Head of caudate nucleus (tissue), 42 donors: ENCODE data around the gene GCNT1.
"Not testable (repeated sequence)": the region's sequence is repeated elsewhere in the genome, so short reads cannot be mapped to it uniquely, and the experiment has no call there.

ENCODE experiments used
- DNase-seq, 42 donors: peaks; one replicate each; pipeline versions ENCODE4 v3.0.0 to v3.0.0-alpha.2; 2020 to 2021; ENCODE audit warnings: mixed read lengths in 7 of 42
- intact Hi-C: fragments of 100-400 bp; cut with DNase I; formaldehyde crosslinking; loops from one replicate; pipeline ENCODE4 v1.15.0; 2022

The GCNT1 gene

GRCh38 chr9:76525196-76525595, 66.2 kb downstream of the GCNT1 start:
- intact Hi-C loops: no loop called here
- no peak for DNase-seq

GRCh38 chr9:76526026-76526425, 67.0 kb downstream of the GCNT1 start:
- intact Hi-C loops: no loop called here
- DNase-seq: no peak

DNA sequence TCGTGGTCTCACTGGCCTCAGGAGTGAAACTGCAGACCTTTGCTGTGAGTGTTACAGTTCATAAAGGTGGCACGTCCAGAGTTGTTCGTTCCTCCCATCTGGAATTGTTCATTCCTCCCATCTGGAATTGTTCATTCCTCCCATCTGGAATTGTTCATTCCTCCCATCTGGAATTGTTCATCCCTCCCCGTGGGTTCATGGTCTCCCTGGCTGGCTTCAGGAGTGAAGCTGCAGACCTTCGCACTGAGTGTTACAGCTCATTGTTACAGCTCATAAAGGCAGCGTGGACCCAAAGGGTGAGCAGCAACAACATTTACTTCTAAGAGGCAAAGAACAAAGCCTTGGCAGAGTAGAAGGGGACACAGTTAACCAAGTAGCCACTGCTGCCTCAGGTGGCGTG, 69.1 kb downstream of the GCNT1 start:
- no peak for DNase-seq
- intact Hi-C loops: no loop called here

- intact Hi-C loops: no loop called here
- no peak for DNase-seq
Observed at GRCh38 chr9:76528642-76529190, 69.7 kb downstream of the GCNT1 start.

GRCh38 chr9:76529653-76530052, 70.7 kb downstream of the GCNT1 start:
- DNase-seq: no peak
- intact Hi-C loops: no loop called here

DNA sequence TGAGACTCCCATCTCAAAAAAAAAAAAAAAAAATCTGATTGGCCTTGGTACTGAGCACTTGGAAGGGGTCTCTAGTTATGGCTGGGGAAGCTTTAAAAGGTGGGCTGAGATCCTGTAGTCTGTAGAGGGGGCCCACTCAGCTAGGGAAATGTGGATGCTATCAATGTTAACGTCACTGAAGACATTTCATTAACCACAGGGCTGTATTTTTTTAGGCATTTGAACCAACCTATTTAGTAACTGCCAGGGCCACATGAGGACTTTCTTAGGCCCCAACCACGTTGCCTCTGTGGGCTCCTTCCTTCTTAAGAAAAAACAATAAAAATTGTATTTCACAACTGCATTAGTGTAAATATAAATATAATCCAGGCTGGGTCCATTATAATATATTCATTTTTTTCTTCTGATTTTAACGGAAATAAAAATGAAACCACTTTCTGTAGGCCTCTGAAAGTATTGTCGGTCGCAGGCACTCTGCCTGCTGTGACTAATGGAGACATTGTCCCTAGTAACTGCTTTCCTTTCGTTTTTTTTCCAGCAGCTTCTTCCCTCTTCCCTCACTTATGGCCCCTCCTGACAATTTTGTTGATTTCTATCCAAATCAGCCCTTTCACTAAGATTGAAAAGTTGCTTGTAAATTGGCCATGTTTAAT, 71.6 kb downstream of the GCNT1 start:
- no peak for DNase-seq
- intact Hi-C loops: no loop called here

DNA sequence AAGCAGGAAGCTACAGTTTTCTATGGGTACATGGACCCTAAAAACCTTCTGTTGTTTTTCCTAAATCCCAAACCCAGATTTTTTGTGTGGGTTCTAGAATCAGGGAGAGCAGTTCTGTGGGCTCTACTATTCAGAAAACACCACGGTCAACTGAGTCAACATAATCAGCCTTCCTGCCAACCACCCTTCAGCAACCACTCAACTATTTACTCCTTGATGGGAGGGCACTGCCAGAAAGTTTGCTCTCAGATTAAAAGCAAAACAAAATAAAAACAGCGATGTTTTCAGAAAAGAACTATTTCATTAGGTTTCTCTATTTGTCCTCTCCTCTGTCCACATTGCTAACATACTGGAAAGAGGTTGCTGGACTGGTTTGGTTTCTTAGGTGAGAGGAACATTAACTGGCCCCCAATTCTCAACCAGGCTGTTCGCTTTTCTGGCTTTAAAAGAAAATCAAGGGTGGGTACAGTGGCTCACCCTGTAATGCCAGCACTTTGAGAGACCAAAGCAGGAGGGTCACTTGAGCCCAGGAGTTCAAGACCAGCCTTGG, 72.3 kb downstream of the GCNT1 start:
- DNase-seq: no peak
- intact Hi-C loops: no loop called here

GRCh38 chr9:76532877-76533276, 73.9 kb downstream of the GCNT1 start:
- intact Hi-C loops, DNase-seq: not testable (repeated sequence)

DNA sequence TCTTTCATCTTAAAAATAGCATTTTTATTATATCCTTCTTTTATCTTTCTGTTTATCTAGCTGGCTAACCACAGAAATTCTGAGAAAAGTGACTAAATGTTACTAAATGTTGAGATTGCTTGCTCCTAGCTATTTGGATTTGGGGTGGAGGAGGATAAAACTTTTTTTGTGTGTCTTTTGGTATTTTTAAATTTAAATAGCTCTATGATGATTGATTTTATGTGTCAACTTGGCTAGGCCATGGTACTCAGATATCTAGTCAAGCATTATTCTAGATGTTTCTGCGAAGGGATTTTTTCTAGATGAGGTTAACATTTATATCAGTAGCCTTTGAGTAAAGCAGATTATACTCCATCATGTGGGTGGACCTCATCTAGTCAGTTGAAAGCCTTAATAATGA, 75.0 kb downstream of the GCNT1 start:
- intact Hi-C loops: no loop called here
- no peak for DNase-seq

- intact Hi-C loops: no loop called here
Observed at GRCh38 chr9:76537150-76537646, 78.2 kb downstream of the GCNT1 start.

GRCh38 chr9:76539180-76539579, 80.2 kb downstream of the GCNT1 start:
- intact Hi-C loops: no loop called here
- no peak for DNase-seq

More at GRCh38 chr9:76537150-76537646, 78.2 kb downstream of the GCNT1 start:
- DNase-seq: peak in 20 of 42 donors; percentile 5 to 50 (median 28)

DNA sequence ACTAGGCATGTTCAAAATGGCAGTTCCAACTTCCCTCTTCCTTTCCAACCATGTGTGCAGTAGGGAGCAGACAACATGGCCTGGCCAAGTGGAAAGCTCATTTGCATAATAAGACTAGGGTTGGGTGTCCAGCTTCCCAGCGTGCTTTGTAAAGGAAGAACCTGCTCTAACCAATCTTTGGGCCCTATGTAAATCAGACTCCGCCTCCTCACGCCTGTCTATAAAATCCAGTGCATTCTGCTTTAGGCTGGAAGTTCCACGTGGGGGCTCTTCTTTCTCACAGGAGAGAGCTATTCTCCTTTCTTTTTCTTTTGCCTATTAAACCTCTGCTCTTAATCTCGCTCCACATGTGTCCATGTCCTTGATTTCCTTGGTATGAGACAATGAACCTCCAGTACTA, 83.4 kb downstream of the GCNT1 start:
- DNase-seq: no peak
- intact Hi-C loops: no loop called here

DNA sequence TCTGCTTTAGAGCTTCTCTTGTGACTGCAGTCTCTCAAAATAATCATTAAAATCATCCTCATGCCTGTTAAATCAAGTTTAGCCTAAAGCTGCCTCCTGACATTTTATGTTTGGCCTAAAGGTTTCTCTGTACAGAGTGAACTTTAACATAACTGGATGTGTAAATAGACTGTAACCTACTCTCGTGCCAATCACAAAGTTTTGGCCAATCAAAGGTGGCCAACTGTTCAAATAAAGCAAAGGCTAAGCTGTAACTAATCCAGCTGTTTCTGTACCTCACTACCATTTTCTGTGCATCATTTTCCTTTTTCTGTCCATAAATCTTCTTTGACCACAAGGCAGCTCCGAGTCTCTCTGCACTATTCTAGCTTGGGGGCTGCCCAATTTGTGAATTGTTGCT, 86.2 kb downstream of the GCNT1 start:
- no peak for DNase-seq
- intact Hi-C loops: no loop called here

DNA sequence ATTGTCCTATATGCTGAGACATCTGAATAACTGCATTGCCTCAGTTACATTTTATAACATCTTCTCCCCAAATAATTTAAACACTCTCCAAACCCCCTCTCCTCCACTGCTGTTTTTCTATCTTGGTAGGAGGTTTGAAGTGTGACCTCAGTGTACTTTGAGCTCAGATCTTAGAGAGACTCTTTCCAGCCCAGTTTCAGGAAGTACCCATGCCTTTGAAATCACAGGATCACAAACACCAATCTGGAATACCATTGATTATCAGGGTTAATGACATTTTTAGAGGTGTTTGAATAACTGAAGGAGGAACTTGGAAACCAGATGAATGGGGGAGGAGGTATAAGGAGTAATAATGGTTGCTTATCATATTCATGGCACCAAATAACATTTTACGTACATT, 93.2 kb downstream of the GCNT1 start:
- intact Hi-C loops: no loop called here
- DNase-seq: no peak

GRCh38 chr9:76552751-76553455, 93.9 kb downstream of the GCNT1 start:
- no peak for DNase-seq
- intact Hi-C loops: no loop called here

DNA sequence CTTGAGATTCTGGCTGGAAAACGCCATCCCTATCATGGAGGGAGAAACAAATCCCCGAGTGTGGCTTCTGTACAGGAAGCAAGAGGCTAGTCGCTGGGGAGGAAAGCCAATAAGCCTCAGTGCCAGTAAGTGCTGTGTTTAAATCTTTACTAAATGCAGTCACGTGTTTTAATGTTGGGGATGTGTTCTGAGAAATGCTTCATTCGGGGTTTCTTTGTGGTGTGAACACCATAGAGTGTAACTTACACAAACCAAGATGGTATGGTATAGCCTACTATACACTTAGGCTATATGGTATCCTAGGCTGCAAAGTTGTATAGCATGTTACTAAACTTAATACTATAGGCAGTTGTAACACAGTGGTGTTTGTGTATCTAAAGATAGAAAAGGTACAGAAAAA, 94.7 kb downstream of the GCNT1 start:
- DNase-seq: no peak
- intact Hi-C loops: no loop called here
